IMR-90 (cell line): ENCODE results near the gene FRMD6.

ENCODE experiments used
- BHLHE40 ChIP-seq: fragments of 150-350 bp; IDR thresholded peaks from 2 replicates; pipeline ENCODE4 v1.6.1; 2016; ENCODE audit warnings: mild to moderate bottlenecking, low read depth, low read length
- CEBPB ChIP-seq: IDR thresholded peaks from 2 replicates; pipeline ENCODE4 v1.6.1; 2012; ENCODE audit warnings: low read depth, low read length, improper control_type of control experiment
- CHD1 ChIP-seq: IDR thresholded peaks from 2 replicates; pipeline ENCODE4 v1.6.1; 2012; ENCODE audit warnings: low read depth, low read length, improper control_type of control experiment
- CTCF ChIP-seq: conservative IDR thresholded peaks from 2 replicates; pipeline ENCODE4 v1.5.1; 2012; ENCODE audit warnings: mild to moderate bottlenecking, low read depth, low read length, improper control_type of control experiment
- ELK1 ChIP-seq: fragments of 150-350 bp; IDR thresholded peaks from 2 replicates; pipeline ENCODE4 v1.6.1; 2016; ENCODE audit warnings: low read depth, mild to moderate bottlenecking, low read length, moderate library complexity, borderline replicate concordance
- MAFK ChIP-seq: IDR thresholded peaks from 2 replicates; pipeline ENCODE4 v1.6.1; 2012; ENCODE audit warnings: low read depth, low read length, improper control_type of control experiment
- MXI1 ChIP-seq: IDR thresholded peaks from 2 replicates; pipeline ENCODE4 v1.6.1; 2012; ENCODE audit warnings: low read depth, mild to moderate bottlenecking, low read length, moderate library complexity, borderline replicate concordance
- NFE2L2 ChIP-seq: fragments of 150-350 bp; IDR thresholded peaks from 2 replicates; pipeline ENCODE4 v1.6.1; 2016; ENCODE audit warnings: low read depth, mild to moderate bottlenecking, low read length
- POLR2A ChIP-seq: IDR thresholded peaks from 2 replicates; pipeline ENCODE4 v1.6.1; 2012; ENCODE audit warnings: mild to moderate bottlenecking, low read depth, low read length
- RAD21 ChIP-seq: IDR thresholded peaks from 2 replicates; pipeline ENCODE4 v1.6.1; 2012; ENCODE audit warnings: low read length, improper control_type of control experiment
- RCOR1 ChIP-seq: IDR thresholded peaks from 2 replicates; pipeline ENCODE4 v1.6.1; 2012; ENCODE audit warnings: mild to moderate bottlenecking, low read length, improper control_type of control experiment; ENCODE audit not compliant: insufficient replicate concordance
- RFX5 ChIP-seq: IDR thresholded peaks from 2 replicates; pipeline ENCODE4 v1.8.0; 2012; ENCODE audit warnings: low read depth, mild to moderate bottlenecking, low read length, moderate library complexity
- SMC3 ChIP-seq: fragments of 150-350 bp; IDR thresholded peaks from 2 replicates; pipeline ENCODE4 v1.6.1; 2016; ENCODE audit warnings: low read depth, mild to moderate bottlenecking, antibody characterized with exemption, low read length, moderate library complexity
- USF2 ChIP-seq: fragments of 150-350 bp; IDR thresholded peaks from 2 replicates; pipeline ENCODE4 v1.6.1; 2017; ENCODE audit warnings: mild to moderate bottlenecking, antibody characterized with exemption, low read length, low read depth

- no peak for TF ChIP-seq CTCF
- no peak for TF ChIP-seq SMC3
- TF ChIP-seq POLR2A = no peak
- TF ChIP-seq USF2 = no peak
- no peak for TF ChIP-seq RAD21
- no peak for TF ChIP-seq ELK1
- no peak for TF ChIP-seq MXI1
- no peak for TF ChIP-seq RFX5
- TF ChIP-seq RCOR1 = no peak
- no peak for TF ChIP-seq BHLHE40
- TF ChIP-seq CEBPB = no peak
- no peak for TF ChIP-seq NFE2L2
- no peak for TF ChIP-seq CHD1
- peak; percentile 76 for TF ChIP-seq MAFK
Observed at GRCh38 chr14:51658441-51659173, 6.9 kb downstream of the FRMD6 start.
